Central memory CD8-positive, alpha-beta T cell (primary cell): ENCODE data around the gene ANKRD12.
"Not testable (repeated sequence)": the region's sequence is repeated elsewhere in the genome, so short reads cannot be mapped to it uniquely, and the experiment has no call there.

Source experiments
- ATAC-seq: fragments of 150-1000 bp; cut with Tn5 transposase; replicated peaks from 2 replicates; pipeline ENCODE4 v1.10.0; 2022; ENCODE audit warnings: mild to moderate bottlenecking, moderate FRiP score, moderate number of reproducible peaks; ENCODE audit not compliant: poor library complexity, severe bottlenecking; ENCODE audit errors: extremely low read depth
- DNase-seq, 2 donors: peaks; one replicate each; pipeline ENCODE4 v3.0.0; 2021; ENCODE audit warnings: low spot score in 2 of 2
- H3K27ac Mint-ChIP-seq: one replicate; pipeline ENCODE4 v1.8.0; 2022; ENCODE audit warnings: low read depth, mild to moderate bottlenecking, moderate library complexity, mixed read lengths
- H3K27me3 Mint-ChIP-seq: one replicate; pipeline ENCODE4 v1.8.0; 2022; ENCODE audit warnings: mixed read lengths
- H3K36me3 Mint-ChIP-seq: one replicate; pipeline ENCODE4 v1.8.0; 2022; ENCODE audit warnings: mild to moderate bottlenecking, moderate library complexity, mixed read lengths; ENCODE audit not compliant: insufficient read depth
- H3K4me1 Mint-ChIP-seq: one replicate; pipeline ENCODE4 v1.8.0; 2022; ENCODE audit warnings: mixed read lengths
- H3K4me3 Mint-ChIP-seq: one replicate; pipeline ENCODE4 v1.8.0; 2022; ENCODE audit warnings: mild to moderate bottlenecking, moderate library complexity, mixed read lengths
- H3K9me3 Mint-ChIP-seq: one replicate; pipeline ENCODE4 v1.8.0; 2022; ENCODE audit warnings: mixed read lengths

ANKRD12 gene

GRCh38 chr18:9160014-9160413 lies 23.4 kb downstream of the ANKRD12 start:
- H3K9me3 Mint-ChIP-seq, result peaks cover 12% of the 10 kb centered on the region
- ATAC-seq (peak; percentile 61), DNase-seq (no peak)
- peaks cover 75% of the 10 kb centered on the region for H3K4me1 Mint-ChIP-seq
- H3K27me3 Mint-ChIP-seq, result no peaks in the 10 kb centered on the region
- no peak overlapping the region for H3K27ac Mint-ChIP-seq
- peaks cover 12% of the 10 kb centered on the region for H3K36me3 Mint-ChIP-seq
- H3K4me3 Mint-ChIP-seq, result no peak overlapping the region

- DNase-seq, H3K27me3 Mint-ChIP-seq, ATAC-seq, H3K27ac Mint-ChIP-seq, H3K4me3 Mint-ChIP-seq: not testable (repeated sequence)
- H3K9me3 Mint-ChIP-seq, result peaks cover 12% of the 10 kb centered on the region
- H3K4me1 Mint-ChIP-seq, result peaks cover 61% of the 10 kb centered on the region
- peaks cover 11% of the 10 kb centered on the region for H3K36me3 Mint-ChIP-seq
Measured at GRCh38 chr18:9162663-9163062, 26.1 kb downstream of the ANKRD12 start.

DNA sequence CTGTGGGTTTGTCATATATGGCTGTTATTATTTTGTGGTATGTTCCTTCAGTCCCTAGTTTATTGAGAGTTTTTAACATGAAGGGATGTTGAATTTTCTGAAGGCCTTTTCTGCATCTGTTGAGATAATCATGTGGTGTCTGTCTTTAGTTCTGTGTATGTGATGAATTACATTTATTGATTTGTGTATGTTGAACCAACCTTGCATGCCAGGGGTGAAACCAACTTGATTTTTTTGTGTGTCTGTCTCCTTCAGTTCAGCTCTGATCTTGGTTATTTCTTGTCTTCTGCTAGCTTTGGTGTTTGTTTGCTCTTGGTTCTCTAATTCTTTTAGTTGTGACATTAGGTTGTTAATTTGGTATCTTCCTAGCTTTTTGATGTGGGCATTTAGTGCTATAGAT lies 27.6 kb downstream of the ANKRD12 start:
- H3K4me1 Mint-ChIP-seq, result peaks cover 60% of the 10 kb centered on the region
- H3K36me3 Mint-ChIP-seq, H3K27ac Mint-ChIP-seq, ATAC-seq, DNase-seq, H3K27me3 Mint-ChIP-seq: not testable (repeated sequence)
- peaks cover 12% of the 10 kb centered on the region for H3K9me3 Mint-ChIP-seq
- peak overlapping the region; percentile 2 for H3K4me3 Mint-ChIP-seq

GRCh38 chr18:9165883-9166282 lies 29.3 kb downstream of the ANKRD12 start:
- Mint-ChIP-seq H3K4me1 (peaks cover 69% of the 10 kb centered on the region), H3K9me3 (peaks cover 12% of the 10 kb centered on the region)
- H3K27me3 Mint-ChIP-seq, DNase-seq, ATAC-seq, H3K36me3 Mint-ChIP-seq, H3K27ac Mint-ChIP-seq, H3K4me3 Mint-ChIP-seq: not testable (repeated sequence)

DNA sequence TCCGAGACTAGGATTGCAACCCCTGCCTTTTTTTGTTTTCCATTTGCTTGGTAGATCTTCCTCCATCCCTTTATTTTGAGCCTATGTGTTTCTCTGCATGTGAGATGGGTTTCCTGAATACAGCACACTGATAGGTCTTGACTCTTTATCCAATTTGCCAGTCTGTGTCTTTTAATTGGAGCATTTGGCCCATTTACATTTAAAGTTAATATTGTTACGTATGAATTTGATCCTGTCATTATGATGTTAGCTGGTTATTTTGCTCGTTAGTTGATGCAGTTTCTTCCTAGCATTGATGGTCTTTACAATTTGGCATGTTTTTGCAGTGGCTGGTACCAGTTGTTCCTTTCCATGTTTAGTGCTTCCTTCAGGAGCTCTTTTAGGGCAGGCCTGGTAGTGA lies 32.9 kb downstream of the ANKRD12 start:
- Mint-ChIP-seq H3K4me3 (peak overlapping the region; percentile 53), H3K36me3 (peaks cover 13% of the 10 kb centered on the region), H3K4me1 (peaks cover 71% of the 10 kb centered on the region), H3K27ac (peak overlapping the region; percentile 88)
- H3K9me3 Mint-ChIP-seq, ATAC-seq, H3K27me3 Mint-ChIP-seq, DNase-seq: not testable (repeated sequence)

GRCh38 chr18:9171919-9172318 lies 35.3 kb downstream of the ANKRD12 start:
- ATAC-seq, DNase-seq, H3K9me3 Mint-ChIP-seq, H3K27me3 Mint-ChIP-seq: not testable (repeated sequence)
- Mint-ChIP-seq H3K27ac (peak overlapping the region; percentile 64), H3K4me3 (peak overlapping the region; percentile 24), H3K4me1 (peaks cover 74% of the 10 kb centered on the region), H3K36me3 (peaks cover 20% of the 10 kb centered on the region)

GRCh38 chr18:9172506-9173127 lies 36.0 kb downstream of the ANKRD12 start:
- peak overlapping the region; percentile 24 for H3K4me3 Mint-ChIP-seq
- H3K4me1 Mint-ChIP-seq, result peaks cover 76% of the 10 kb centered on the region
- DNase-seq (no peak), ATAC-seq (no peak)
- peak overlapping the region; percentile 64 for H3K27ac Mint-ChIP-seq
- H3K27me3 Mint-ChIP-seq, result no peaks in the 10 kb centered on the region
- peaks cover 22% of the 10 kb centered on the region for H3K36me3 Mint-ChIP-seq
- no peaks in the 10 kb centered on the region for H3K9me3 Mint-ChIP-seq

- Mint-ChIP-seq H3K4me3 (peak overlapping the region; percentile 24), H3K9me3 (no peaks in the 10 kb centered on the region), H3K36me3 (peaks cover 27% of the 10 kb centered on the region), H3K4me1 (peaks cover 76% of the 10 kb centered on the region), H3K27ac (no peak overlapping the region), H3K27me3 (no peaks in the 10 kb centered on the region)
- DNase-seq, result no peak
- no peak for ATAC-seq
Measured at GRCh38 chr18:9173770-9174233, 37.2 kb downstream of the ANKRD12 start.

GRCh38 chr18:9174302-9174701 lies 37.7 kb downstream of the ANKRD12 start:
- Mint-ChIP-seq H3K4me3 (no peak overlapping the region), H3K27me3 (no peaks in the 10 kb centered on the region), H3K27ac (no peak overlapping the region), H3K36me3 (peaks cover 27% of the 10 kb centered on the region), H3K4me1 (peaks cover 74% of the 10 kb centered on the region), H3K9me3 (no peaks in the 10 kb centered on the region)
- DNase-seq, result no peak
- no peak for ATAC-seq

DNA sequence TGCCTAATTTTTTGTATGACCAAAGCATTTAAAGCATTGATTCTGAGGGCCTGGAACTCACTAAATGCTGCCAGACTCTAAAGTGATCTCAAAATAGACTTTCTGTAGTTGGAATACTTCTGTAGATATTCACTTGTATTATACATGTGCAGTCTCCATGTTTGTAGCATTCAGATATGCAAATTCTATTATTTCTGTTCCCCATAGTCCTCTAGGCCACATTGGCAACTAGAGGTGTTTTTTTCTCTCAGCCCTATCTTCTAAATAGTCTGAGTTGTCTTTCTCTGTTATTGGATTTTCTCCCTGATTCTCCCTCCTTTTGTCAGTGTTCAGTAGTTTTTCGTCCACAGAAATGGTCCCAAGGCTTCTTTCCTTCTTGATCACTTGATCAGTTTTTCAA lies 38.5 kb downstream of the ANKRD12 start:
- DNase-seq, result no peak
- Mint-ChIP-seq H3K27ac (no peak overlapping the region), H3K9me3 (no peaks in the 10 kb centered on the region), H3K4me3 (no peak overlapping the region), H3K27me3 (no peaks in the 10 kb centered on the region), H3K36me3 (peaks cover 27% of the 10 kb centered on the region), H3K4me1 (peaks cover 74% of the 10 kb centered on the region)
- ATAC-seq, result no peak

DNA sequence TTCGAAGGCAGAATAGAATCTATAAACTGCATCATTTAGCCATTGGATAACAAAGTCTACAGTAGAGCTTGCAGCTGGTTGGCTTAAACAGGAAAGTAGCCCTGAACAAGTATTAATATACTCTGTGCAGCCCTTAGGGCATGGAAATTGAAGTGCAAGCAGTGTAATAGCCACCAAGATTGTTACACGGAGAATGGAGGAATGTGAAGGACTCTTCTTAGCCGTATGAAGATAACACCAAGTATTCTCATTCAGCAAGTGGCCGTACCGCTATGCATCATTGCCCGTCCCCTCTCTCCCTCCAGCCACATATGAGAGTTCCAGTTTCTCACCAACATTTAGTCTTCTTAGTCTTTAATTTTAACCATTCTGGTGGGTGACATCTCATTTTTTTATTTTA lies 40.5 kb downstream of the ANKRD12 start:
- DNase-seq (no peak), ATAC-seq (no peak)
- Mint-ChIP-seq H3K27ac (peak overlapping the region; percentile 6), H3K36me3 (peaks cover 24% of the 10 kb centered on the region), H3K9me3 (no peaks in the 10 kb centered on the region), H3K4me3 (no peak overlapping the region), H3K27me3 (no peaks in the 10 kb centered on the region), H3K4me1 (peaks cover 71% of the 10 kb centered on the region)

DNA sequence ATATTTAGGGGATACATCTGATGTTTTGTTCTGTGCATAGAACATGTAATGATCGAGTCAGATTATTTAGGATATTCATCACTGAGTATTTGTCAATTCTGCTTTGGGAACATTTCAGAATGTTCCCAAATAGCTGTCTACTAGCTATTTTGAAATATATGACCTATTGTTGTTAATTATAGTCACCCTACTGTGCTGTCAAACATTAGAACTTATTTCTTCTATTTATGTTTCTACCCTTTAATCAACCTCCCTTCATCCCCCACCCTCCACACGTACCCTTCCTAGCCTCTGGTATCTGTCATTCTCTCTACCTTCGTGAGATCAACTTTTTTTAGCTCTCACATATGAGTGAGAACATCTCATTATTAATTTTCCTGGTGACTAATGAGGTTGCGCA lies 40.9 kb downstream of the ANKRD12 start:
- H3K4me1 Mint-ChIP-seq, result peaks cover 68% of the 10 kb centered on the region
- ATAC-seq (no peak), DNase-seq (no peak)
- peaks cover 27% of the 10 kb centered on the region for H3K36me3 Mint-ChIP-seq
- H3K4me3 Mint-ChIP-seq, result no peak overlapping the region
- no peak overlapping the region for H3K27ac Mint-ChIP-seq
- no peaks in the 10 kb centered on the region for H3K9me3 Mint-ChIP-seq
- H3K27me3 Mint-ChIP-seq, result no peaks in the 10 kb centered on the region

GRCh38 chr18:9178557-9178956 lies 42.0 kb downstream of the ANKRD12 start:
- Mint-ChIP-seq H3K36me3 (peaks cover 35% of the 10 kb centered on the region), H3K4me1 (peaks cover 68% of the 10 kb centered on the region), H3K27ac (no peak overlapping the region), H3K27me3 (no peaks in the 10 kb centered on the region), H3K9me3 (no peaks in the 10 kb centered on the region), H3K4me3 (no peak overlapping the region)
- ATAC-seq (no peak), DNase-seq (no peak)
